Fibroblast of villous mesenchyme (primary cell): ENCODE data around the gene RABEPK. TPM values are rescaled to one million over a fixed set of nuclear protein-coding genes. Genes with fewer than 3 reads are reported as not detected.

Experiments used
- DNase-seq: peaks from one replicate; pipeline ENCODE4 v3.0.0-alpha.2; 2010; ENCODE audit warnings: low read depth
- H3K4me3 ChIP-seq: 2 replicates; pipeline ENCODE4 v1.5.1; 2011; ENCODE audit warnings: low read depth, mild to moderate bottlenecking, low read length
- total RNA-seq: library from RNA; depleted of rRNA; stranded (reverse); fragments of >200 nt; gene quantifications from 2 replicates; pipeline ENCODE4 v1.2.3, GENCODE V29; 2012
- TF ChIP-seq, protein P1 (sequence below): IDR thresholded peaks from 2 replicates; pipeline ENCODE4 v1.5.1; 2012; ENCODE audit warnings: low read depth, mild to moderate bottlenecking, low read length; ENCODE audit not compliant: insufficient read depth

RABEPK gene
- total RNA-seq, 1 donor = 32.0 TPM

DNA sequence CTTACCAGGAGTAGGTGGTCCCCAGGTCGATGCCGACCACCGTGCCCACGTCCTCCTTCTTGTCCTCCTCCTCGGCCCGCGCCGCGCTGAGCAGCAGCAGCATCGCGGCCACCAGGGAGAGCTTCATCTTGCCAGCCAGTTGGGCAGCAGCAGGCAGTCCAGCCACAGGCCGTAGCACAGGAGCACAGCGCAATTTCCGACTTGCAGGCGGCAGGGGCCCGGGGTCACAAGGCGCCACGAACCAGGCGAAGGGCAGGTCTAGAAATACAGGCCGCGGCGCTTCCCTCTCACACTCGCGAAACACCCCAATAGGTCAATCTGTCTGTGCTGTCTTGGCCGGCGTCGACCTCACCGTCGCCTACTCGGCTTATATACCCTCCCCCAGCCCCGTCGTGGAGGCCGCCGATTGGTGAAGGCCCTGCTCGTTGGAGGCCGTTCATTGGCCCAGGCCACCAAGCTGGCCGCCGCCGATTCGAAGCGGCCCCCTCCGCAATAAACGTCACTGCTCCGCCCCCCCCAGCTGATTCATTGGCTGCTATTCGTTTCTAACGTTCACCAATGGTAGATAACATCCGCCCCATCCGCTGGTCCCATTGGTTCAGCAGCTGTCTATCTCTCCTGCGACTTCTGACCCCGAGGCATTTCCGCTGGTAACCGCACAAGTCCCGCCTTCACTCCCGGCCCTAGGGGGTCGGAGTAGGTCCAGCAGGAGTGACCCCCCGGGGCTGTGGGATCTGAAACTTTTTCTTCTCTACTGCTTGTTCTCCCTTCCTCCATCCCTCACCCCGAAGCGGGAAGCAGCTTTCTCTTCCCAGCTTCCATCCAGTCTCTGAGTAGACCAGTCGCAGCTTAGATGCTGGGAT lies 40.9 kb downstream of the RABEPK start, which contains the start of gene HSPA5:
Gene HSPA5, minus strand, starts transcription at position 344 of the 863 bp plus-strand sequence. Its CDS starts 217 bp downstream, at position 127.
- TF ChIP-seq, protein P1, sequence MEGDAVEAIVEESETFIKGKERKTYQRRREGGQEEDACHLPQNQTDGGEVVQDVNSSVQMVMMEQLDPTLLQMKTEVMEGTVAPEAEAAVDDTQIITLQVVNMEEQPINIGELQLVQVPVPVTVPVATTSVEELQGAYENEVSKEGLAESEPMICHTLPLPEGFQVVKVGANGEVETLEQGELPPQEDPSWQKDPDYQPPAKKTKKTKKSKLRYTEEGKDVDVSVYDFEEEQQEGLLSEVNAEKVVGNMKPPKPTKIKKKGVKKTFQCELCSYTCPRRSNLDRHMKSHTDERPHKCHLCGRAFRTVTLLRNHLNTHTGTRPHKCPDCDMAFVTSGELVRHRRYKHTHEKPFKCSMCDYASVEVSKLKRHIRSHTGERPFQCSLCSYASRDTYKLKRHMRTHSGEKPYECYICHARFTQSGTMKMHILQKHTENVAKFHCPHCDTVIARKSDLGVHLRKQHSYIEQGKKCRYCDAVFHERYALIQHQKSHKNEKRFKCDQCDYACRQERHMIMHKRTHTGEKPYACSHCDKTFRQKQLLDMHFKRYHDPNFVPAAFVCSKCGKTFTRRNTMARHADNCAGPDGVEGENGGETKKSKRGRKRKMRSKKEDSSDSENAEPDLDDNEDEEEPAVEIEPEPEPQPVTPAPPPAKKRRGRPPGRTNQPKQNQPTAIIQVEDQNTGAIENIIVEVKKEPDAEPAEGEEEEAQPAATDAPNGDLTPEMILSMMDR = no peak
- DNase-seq = peak; percentile 100
- H3K4me3 ChIP-seq = peak within 1 kb of the TSS; percentile 90

DNA sequence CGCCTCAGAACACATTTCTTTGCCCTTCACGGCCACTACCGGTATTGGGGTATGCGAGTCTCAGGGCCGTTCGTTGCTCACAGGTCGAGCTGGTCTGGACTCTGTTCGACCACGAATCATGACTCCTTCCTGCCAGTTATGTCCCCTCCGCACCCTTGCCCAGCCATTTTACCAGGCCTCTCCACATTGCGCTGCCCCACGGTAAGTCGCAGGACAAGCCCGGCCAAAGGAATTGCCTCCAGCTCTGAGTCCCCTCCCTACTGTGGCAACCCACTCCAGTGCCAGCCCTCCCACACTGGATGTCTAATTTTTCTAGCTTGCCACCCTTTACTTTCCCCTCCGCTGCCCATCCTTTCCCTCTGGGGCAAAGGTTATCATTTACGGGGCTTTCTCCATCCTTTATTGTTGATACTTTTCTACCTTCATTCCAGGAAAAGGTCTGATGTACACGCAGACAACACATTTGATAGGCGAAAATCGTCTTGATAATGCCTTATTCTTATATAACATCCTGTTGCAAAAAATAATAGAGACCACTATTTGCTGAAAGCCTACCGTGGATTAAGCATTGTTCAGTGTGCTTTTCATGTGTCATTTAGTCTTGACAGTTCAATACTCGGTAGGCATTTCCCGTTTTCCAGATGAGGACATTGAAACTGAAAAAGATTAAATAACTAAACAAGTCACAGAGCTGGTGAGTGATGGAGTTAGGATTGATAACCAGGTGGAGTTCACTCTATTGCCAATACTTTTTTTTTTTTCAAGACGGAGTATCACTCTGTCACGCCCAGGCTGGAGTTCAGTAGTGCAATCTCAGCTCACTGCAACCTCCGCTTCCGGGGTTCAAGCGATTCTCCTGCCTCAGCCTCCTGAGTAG lies 41.8 kb downstream of the RABEPK start:
- peak overlapping the region; percentile 70 for H3K4me3 ChIP-seq
- TF ChIP-seq, protein P1 = no peak
- DNase-seq = no peak

DNA sequence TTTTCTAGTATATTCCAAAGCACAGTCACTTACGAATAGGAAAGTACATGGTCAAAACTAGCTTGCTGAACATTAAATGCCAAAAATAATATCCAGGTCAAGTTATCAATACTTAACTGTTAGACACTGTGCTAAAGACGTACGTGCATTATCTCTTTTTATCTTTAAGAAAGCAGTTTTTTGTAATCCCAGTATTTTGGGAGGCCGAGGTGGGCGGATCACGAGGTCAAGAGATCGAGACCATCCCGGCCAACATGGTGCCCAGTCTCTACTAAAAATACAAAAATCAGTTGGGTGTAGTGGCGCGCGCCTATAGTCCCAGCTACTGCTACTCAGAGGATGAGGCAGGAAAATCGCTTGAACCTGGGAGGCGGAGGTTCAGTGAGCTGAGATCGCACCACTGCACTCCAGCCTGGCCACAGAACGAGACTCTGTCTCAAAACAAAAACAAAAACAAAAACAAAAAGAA lies 43.5 kb downstream of the RABEPK start:
- TF ChIP-seq, protein P1 = no peak

GRCh38 chr9:125246261-125246667 lies 45.9 kb downstream of the RABEPK start:
- TF ChIP-seq, protein P1 = no peak
- H3K4me3 ChIP-seq = no peak overlapping the region
- DNase-seq = no peak

More for the DNA sequence above, 43.5 kb downstream of the RABEPK start:
- no peak overlapping the region for H3K4me3 ChIP-seq
- DNase-seq = no peak

GRCh38 chr9:125254231-125254630 lies 53.9 kb downstream of the RABEPK start:
- H3K4me3 ChIP-seq = no peak overlapping the region
- no peak for DNase-seq
- TF ChIP-seq, protein P1 = no peak

GRCh38 chr9:125255781-125256391 lies 55.5 kb downstream of the RABEPK start:
- TF ChIP-seq, protein P1 = peak; percentile 53
- DNase-seq = no peak

More at GRCh38 chr9:125255781-125256391, 55.5 kb downstream of the RABEPK start:
- no peak overlapping the region for H3K4me3 ChIP-seq
